Measurements from ENCODE around the gene C1RL. TPM values are rescaled to one million over a fixed set of nuclear protein-coding genes. Genes with fewer than 3 reads are reported as not detected.

The C1RL gene
- total RNA-seq, 1 experiment from 2014 or later, result 43.4 TPM

DNA sequence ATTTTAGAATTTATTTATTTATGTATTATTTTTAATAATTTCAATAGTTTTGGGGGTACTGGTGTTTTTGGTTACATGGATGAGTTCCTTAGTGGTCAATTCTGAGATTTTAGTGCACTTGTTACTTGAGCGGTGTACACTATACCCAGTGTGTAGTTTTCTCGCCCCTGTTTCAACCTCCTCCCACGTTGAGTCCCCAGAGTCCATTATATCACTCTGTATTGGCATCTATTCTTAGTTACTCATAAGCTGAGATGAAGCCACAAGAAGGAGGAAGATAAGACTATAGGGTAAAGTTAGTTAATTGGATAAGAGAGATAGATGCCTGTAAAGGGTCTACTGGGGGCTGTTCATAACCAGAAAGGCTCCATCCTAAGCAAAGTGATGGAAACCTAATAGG is 44.5 kb downstream of the C1RL start:
- Mint-ChIP-seq H3K36me3 (ENCODE audit: insufficient read depth, unreplicated experiment) (no peaks in the 10 kb centered on the region), H3K9me3 (ENCODE audit: low read depth, unreplicated experiment) (no peaks in the 10 kb centered on the region), H3K27ac (ENCODE audit: unreplicated experiment) (no peak overlapping the region), H3K27me3 (ENCODE audit: unreplicated experiment) (peaks cover 14% of the 10 kb centered on the region), H3K4me1 (ENCODE audit: low read depth, unreplicated experiment) (peaks cover 38% of the 10 kb centered on the region), H3K4me3 (ENCODE audit: low read depth, unreplicated experiment) (no peak overlapping the region)
- CTCF ChIA-PET, result interaction anchor here (0.6 kb wide), 1 partner anchor 1551 kb away, joined by 3 read pairs; no protein-coding TSS in a partner anchor
- intact Hi-C loops (cut with micrococcal nuclease; ENCODE audit: unreplicated experiment), result no loop called here
- DNase-seq, result no peak
- TF ChIP-seq, protein P1, sequence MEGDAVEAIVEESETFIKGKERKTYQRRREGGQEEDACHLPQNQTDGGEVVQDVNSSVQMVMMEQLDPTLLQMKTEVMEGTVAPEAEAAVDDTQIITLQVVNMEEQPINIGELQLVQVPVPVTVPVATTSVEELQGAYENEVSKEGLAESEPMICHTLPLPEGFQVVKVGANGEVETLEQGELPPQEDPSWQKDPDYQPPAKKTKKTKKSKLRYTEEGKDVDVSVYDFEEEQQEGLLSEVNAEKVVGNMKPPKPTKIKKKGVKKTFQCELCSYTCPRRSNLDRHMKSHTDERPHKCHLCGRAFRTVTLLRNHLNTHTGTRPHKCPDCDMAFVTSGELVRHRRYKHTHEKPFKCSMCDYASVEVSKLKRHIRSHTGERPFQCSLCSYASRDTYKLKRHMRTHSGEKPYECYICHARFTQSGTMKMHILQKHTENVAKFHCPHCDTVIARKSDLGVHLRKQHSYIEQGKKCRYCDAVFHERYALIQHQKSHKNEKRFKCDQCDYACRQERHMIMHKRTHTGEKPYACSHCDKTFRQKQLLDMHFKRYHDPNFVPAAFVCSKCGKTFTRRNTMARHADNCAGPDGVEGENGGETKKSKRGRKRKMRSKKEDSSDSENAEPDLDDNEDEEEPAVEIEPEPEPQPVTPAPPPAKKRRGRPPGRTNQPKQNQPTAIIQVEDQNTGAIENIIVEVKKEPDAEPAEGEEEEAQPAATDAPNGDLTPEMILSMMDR (IDR thresholded peaks at IDR 0.05; ENCODE audit: unreplicated experiment), result no peak
- no TSS peak for BruUV-seq (replicated peaks)

- intact Hi-C loops (cut with micrococcal nuclease; ENCODE audit: unreplicated experiment), result no loop called here
- no peak overlapping the region for H3K4me3 Mint-ChIP-seq (ENCODE audit: low read depth, unreplicated experiment)
- CTCF ChIA-PET, result interaction anchor here (2.1 kb wide), 1 partner anchor 47 kb away, joined by 10 read pairs; the partner anchor contains the start of gene C1RL
- no peak overlapping the region for H3K27ac Mint-ChIP-seq (ENCODE audit: unreplicated experiment)
- H3K4me1 Mint-ChIP-seq (ENCODE audit: low read depth, unreplicated experiment), result peaks cover 14% of the 10 kb centered on the region
- TF ChIP-seq, protein P1 (IDR thresholded peaks at IDR 0.05; ENCODE audit: unreplicated experiment), result no peak
- no peak for DNase-seq
- peaks cover 14% of the 10 kb centered on the region for H3K27me3 Mint-ChIP-seq (ENCODE audit: unreplicated experiment)
- no TSS peak for BruUV-seq (replicated peaks)
- no peaks in the 10 kb centered on the region for H3K9me3 Mint-ChIP-seq (ENCODE audit: low read depth, unreplicated experiment)
- H3K36me3 Mint-ChIP-seq (ENCODE audit: insufficient read depth, unreplicated experiment), result no peaks in the 10 kb centered on the region
These were observed 47.4 kb downstream of the C1RL start for GRCh38 chr12:7061596-7061995.

- CTCF ChIA-PET, result interaction anchor here (0.7 to 2.1 kb wide), 3 partner anchors 8 to 50 kb away, joined by 3 to 10 read pairs (median 3); partner anchors contain the start of gene C1RL
- intact Hi-C loops (cut with micrococcal nuclease; ENCODE audit: unreplicated experiment), result no loop called here
These were observed 47.9 kb downstream of the C1RL start for GRCh38 chr12:7061138-7061537.

GRCh38 chr12:7060353-7060954 is 48.6 kb downstream of the C1RL start, which contains the start of gene C1S:
C1S (plus strand) TSS chr12:7060718; CDS start chr12:7061913, 1,195 bp downstream.
- CTCF ChIA-PET, result interaction anchor here (0.7 to 2.1 kb wide), 5 partner anchors 9 to 51 kb away, joined by 3 to 10 read pairs (median 3); partner anchors contain the start of gene C1RL
- H3K9me3 Mint-ChIP-seq (ENCODE audit: low read depth, unreplicated experiment), result no peaks in the 10 kb centered on the region
- TF ChIP-seq, protein P1 (IDR thresholded peaks at IDR 0.05; ENCODE audit: unreplicated experiment), result peak; percentile 26
- peak; percentile 63 for DNase-seq
- intact Hi-C loops (cut with micrococcal nuclease; ENCODE audit: unreplicated experiment), result loop anchor here (1.0 kb wide), 2 partner anchors 32 to 49 kb away; partner anchors contain the start of genes C1R and C1RL
- H3K4me1 Mint-ChIP-seq (ENCODE audit: low read depth, unreplicated experiment), result peaks cover 14% of the 10 kb centered on the region
- no TSS peak for BruUV-seq (replicated peaks)
- no peak within 1 kb of the TSS for H3K27ac Mint-ChIP-seq (ENCODE audit: unreplicated experiment)
- peaks cover 14% of the 10 kb centered on the region for H3K27me3 Mint-ChIP-seq (ENCODE audit: unreplicated experiment)
- no peaks in the 10 kb centered on the region for H3K36me3 Mint-ChIP-seq (ENCODE audit: insufficient read depth, unreplicated experiment)
- H3K4me3 Mint-ChIP-seq (ENCODE audit: low read depth, unreplicated experiment), result no peak within 1 kb of the TSS

More at GRCh38 chr12:7061138-7061537, 47.9 kb downstream of the C1RL start:
- Mint-ChIP-seq H3K4me1 (ENCODE audit: low read depth, unreplicated experiment) (peaks cover 14% of the 10 kb centered on the region), H3K27me3 (ENCODE audit: unreplicated experiment) (peaks cover 14% of the 10 kb centered on the region), H3K36me3 (ENCODE audit: insufficient read depth, unreplicated experiment) (no peaks in the 10 kb centered on the region), H3K4me3 (ENCODE audit: low read depth, unreplicated experiment) (no peak overlapping the region), H3K9me3 (ENCODE audit: low read depth, unreplicated experiment) (no peaks in the 10 kb centered on the region), H3K27ac (ENCODE audit: unreplicated experiment) (no peak overlapping the region)
- TF ChIP-seq, protein P1 (IDR thresholded peaks at IDR 0.05; ENCODE audit: unreplicated experiment), result no peak
- BruUV-seq (replicated peaks), result no TSS peak
- DNase-seq, result no peak
